ENCODE data around the gene STC2. TPM values are rescaled to one million over a fixed set of nuclear protein-coding genes. Genes with fewer than 3 reads are reported as not detected.
A peak's percentile ranks its signal among the peaks of the same experiment; 100 is the strongest.

STC2 gene
- polyA plus RNA-seq, 3 donors, result not detected

GRCh38 chr5:173283318-173284288, 44.6 kb downstream of the STC2 start:
- no peak overlapping the region for H3K9ac ChIP-seq (ENCODE audit: insufficient read depth, low read length, poor library complexity, severe bottlenecking)
- intact Hi-C loops (cut with micrococcal nuclease), result no loop called here
- Mint-ChIP-seq H3K4me3 (peak overlapping the region in 1 of 2 donors; percentile 73), H3K27ac (no peak overlapping the region), H3K27me3 (ENCODE audit: low read depth in 3 of 3) (peaks cover 55 to 71% (median 56%) of the 10 kb centered on the region in 3 donors), H3K36me3 (no peaks in the 10 kb centered on the region), H3K4me1 (peaks cover 6% of the 10 kb centered on the region), H3K9me3 (peaks cover 2 to 12% (median 7%) of the 10 kb centered on the region in 7 donors)
- H3K4me2 ChIP-seq (replicated peaks; ENCODE audit: extremely low read depth, low read length, poor library complexity, severe bottlenecking), result peak overlapping the region; percentile 12
- 4% methylated on average over 41 of the region's 45 CpGs for WGBS (ENCODE audit: insufficient coverage)
- peak overlapping the region; percentile 51 for H2AFZ ChIP-seq (ENCODE audit: insufficient read depth, low read depth, low read length, poor library complexity, severe bottlenecking)
- H3K4me1 ChIP-seq (ENCODE audit: control insufficient read depth in 1 of 2, insufficient read depth in 2 of 2, low read length in 2 of 2), result peaks cover 0 to 6% of the 10 kb centered on the region in 2 donors
- no peak overlapping the region for H3K4me3 ChIP-seq (replicated peaks in 1 of 3; ENCODE audit: low read depth in 2 of 3, low read length in 3 of 3)
- DNase-seq, result peak; percentile 6 to 36 (median 7)
- no peaks in the 10 kb centered on the region for H4K20me1 ChIP-seq (ENCODE audit: insufficient read depth, low read length)
- H3K27ac ChIP-seq (ENCODE audit: low read depth in 1 of 2, low read length in 2 of 2), result no peak overlapping the region
- no peaks in the 10 kb centered on the region for H3K9me3 ChIP-seq (replicated peaks in 1 of 2; ENCODE audit: control insufficient read depth in 1 of 2, insufficient read depth in 1 of 2, low read length in 2 of 2)
- no peaks in the 10 kb centered on the region for H3K79me2 ChIP-seq (ENCODE audit: insufficient read depth, low read length)
- no peaks in the 10 kb centered on the region for H3K36me3 ChIP-seq (replicated peaks in 1 of 2; ENCODE audit: control insufficient read depth in 1 of 2, insufficient read depth in 2 of 2, low read length in 2 of 2)
- H3K27me3 ChIP-seq (ENCODE audit: control insufficient read depth in 2 of 2, insufficient read depth in 2 of 2, low read length in 2 of 2), result peaks cover 25 to 58% of the 10 kb centered on the region in 2 donors
- TF ChIP-seq CTCF (IDR thresholded peaks at IDR 0.05), result peak; percentile 45

DNA sequence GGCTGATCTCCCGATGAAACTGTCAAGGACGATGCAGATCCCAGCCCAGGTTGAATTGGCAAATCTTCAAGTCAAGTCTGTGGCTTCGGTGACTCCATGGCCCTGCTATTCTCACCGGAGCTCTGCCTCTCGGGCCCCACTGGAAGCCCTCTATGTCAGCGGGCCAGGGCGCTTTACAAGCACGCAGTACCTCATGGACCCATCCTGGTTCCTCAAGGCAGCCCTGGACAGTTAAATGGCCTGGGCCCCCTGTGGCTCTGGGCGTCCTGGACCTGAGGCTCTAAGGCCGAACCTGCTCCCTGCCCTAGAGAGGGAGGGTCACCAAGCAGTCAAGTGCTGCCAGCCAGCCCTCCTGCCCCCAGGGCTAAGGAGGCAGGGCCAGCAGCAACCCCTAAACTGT, 45.3 kb downstream of the STC2 start:
- intact Hi-C loops (cut with micrococcal nuclease), result no loop called here
- Histone ChIP-seq H3K9ac (ENCODE audit: insufficient read depth, low read length, poor library complexity, severe bottlenecking) (no peak overlapping the region), H3K27me3 (ENCODE audit: control insufficient read depth in 2 of 2, insufficient read depth in 2 of 2, low read length in 2 of 2) (peaks cover 25 to 51% of the 10 kb centered on the region in 2 donors), H4K20me1 (ENCODE audit: insufficient read depth, low read length) (no peaks in the 10 kb centered on the region), H3K4me1 (ENCODE audit: control insufficient read depth in 1 of 2, insufficient read depth in 2 of 2, low read length in 2 of 2) (peaks cover 0 to 6% of the 10 kb centered on the region in 2 donors), H3K36me3 (replicated peaks in 1 of 2; ENCODE audit: control insufficient read depth in 1 of 2, insufficient read depth in 2 of 2, low read length in 2 of 2) (no peaks in the 10 kb centered on the region), H3K79me2 (ENCODE audit: insufficient read depth, low read length) (no peaks in the 10 kb centered on the region), H3K27ac (ENCODE audit: low read depth in 1 of 2, low read length in 2 of 2) (no peak overlapping the region), H2AFZ (ENCODE audit: insufficient read depth, low read depth, low read length, poor library complexity, severe bottlenecking) (no peak overlapping the region), H3K4me2 (replicated peaks; ENCODE audit: extremely low read depth, low read length, poor library complexity, severe bottlenecking) (no peak overlapping the region), H3K4me3 (replicated peaks in 1 of 3; ENCODE audit: low read depth in 2 of 3, low read length in 3 of 3) (no peak overlapping the region), H3K9me3 (replicated peaks in 1 of 2; ENCODE audit: control insufficient read depth in 1 of 2, insufficient read depth in 1 of 2, low read length in 2 of 2) (no peaks in the 10 kb centered on the region)
- peak overlapping the region in 1 of 2 donors; percentile 79 for H3K4me3 Mint-ChIP-seq
- H3K4me1 Mint-ChIP-seq, result peaks cover 6% of the 10 kb centered on the region
- H3K27me3 Mint-ChIP-seq (ENCODE audit: low read depth in 3 of 3), result peaks cover 52 to 67% (median 56%) of the 10 kb centered on the region in 3 donors
- H3K27ac Mint-ChIP-seq, result no peak overlapping the region
- H3K9me3 Mint-ChIP-seq, result peaks cover 2 to 12% (median 7%) of the 10 kb centered on the region in 7 donors
- TF ChIP-seq CTCF (IDR thresholded peaks at IDR 0.05), result no peak
- 96% methylated on average over 10 of the region's 10 CpGs for WGBS (ENCODE audit: insufficient coverage)
- no peaks in the 10 kb centered on the region for H3K36me3 Mint-ChIP-seq
- DNase-seq, result no peak
